Naive thymus-derived CD4-positive, alpha-beta T cell (primary cell): Measurements from ENCODE around the gene PIP5K1B. TPM values are rescaled to one million over a fixed set of nuclear protein-coding genes. Genes with fewer than 3 reads are reported as not detected.
"Not testable (repeated sequence)": the region's sequence is repeated elsewhere in the genome, so short reads cannot be mapped to it uniquely, and the experiment has no call there.

ENCODE experiments used
- ATAC-seq: fragments of 150-1000 bp; cut with Tn5 transposase; 2 replicates; pipeline ENCODE4 v1.10.0; 2021; ENCODE audit warnings: mild to moderate bottlenecking, moderate library complexity
- CTCF ChIA-PET: fragments of 350-600 bp; sonication (Branson Sonifier 250); formaldehyde crosslinking; loops from one replicate; lab custom pipeline; 2021; ENCODE audit warnings: antibody characterized with exemption; lab: Charles Lee
- POLR2A ChIA-PET: fragments of 350-600 bp; sonication (Branson Sonifier 250); formaldehyde crosslinking; loops from one replicate; lab custom pipeline; 2021; ENCODE audit warnings: antibody characterized with exemption, inconsistent platforms; lab: Charles Lee
- DNase-seq, 9 donors: peaks; one replicate each; pipeline versions ENCODE4 v3.0.0 to v3.0.0-alpha.2; 2020 to 2022; ENCODE audit warnings: mixed read lengths in 1 of 9
- H3K27ac ChIP-seq: one replicate; pipeline ENCODE4 v1.7.0; 2013; ENCODE audit warnings: mild to moderate bottlenecking, low read depth, low read length, moderate library complexity
- H3K27me3 ChIP-seq, 2 donors: one replicate each; pipeline ENCODE4 v1.7.0; 2013; ENCODE audit warnings: low read length in 2 of 2, mild to moderate bottlenecking in 2 of 2, moderate library complexity in 2 of 2; ENCODE audit not compliant: control insufficient read depth in 2 of 2, insufficient read depth in 2 of 2
- H3K36me3 ChIP-seq, 3 experiments: 1 replicate in 2 of 3; 2 replicates in 1 of 3; pipeline ENCODE4 v1.7.0; 2013; ENCODE audit warnings: low read length in 3 of 3, mild to moderate bottlenecking in 3 of 3, moderate library complexity in 1 of 3; ENCODE audit not compliant: insufficient read depth in 3 of 3, control insufficient read depth in 2 of 3
- H3K4me1 ChIP-seq, 2 donors: one replicate each; pipeline ENCODE4 v1.7.0; 2013; ENCODE audit warnings: low read length in 2 of 2, mild to moderate bottlenecking in 2 of 2, moderate library complexity in 1 of 2; ENCODE audit not compliant: control insufficient read depth in 2 of 2, insufficient read depth in 2 of 2
- H3K4me3 ChIP-seq: 2 replicates; pipeline ENCODE4 v1.7.0; 2013; ENCODE audit warnings: mild to moderate bottlenecking, low read length
- H3K9me3 ChIP-seq, 3 experiments: 1 replicate in 2 of 3; 2 replicates in 1 of 3; pipeline ENCODE4 v1.7.0; 2013; ENCODE audit warnings: low read length in 3 of 3; ENCODE audit not compliant: control insufficient read depth in 2 of 3
- H3K27ac Mint-ChIP-seq, 9 donors: one replicate each; pipeline ENCODE4 v1.8.0; 2020 to 2022; ENCODE audit warnings: mixed read lengths in 9 of 9, mild to moderate bottlenecking in 8 of 9, moderate library complexity in 5 of 9, inconsistent platforms in 2 of 9
- H3K27me3 Mint-ChIP-seq, 5 donors: one replicate each; pipeline ENCODE4 v1.8.0; 2021 to 2022; ENCODE audit warnings: mixed read lengths in 5 of 5, mild to moderate bottlenecking in 1 of 5
- H3K36me3 Mint-ChIP-seq, 5 donors: one replicate each; pipeline ENCODE4 v1.8.0; 2020 to 2022; ENCODE audit warnings: mixed read lengths in 5 of 5, mild to moderate bottlenecking in 3 of 5, inconsistent platforms in 1 of 5
- H3K4me1 Mint-ChIP-seq, 7 donors: one replicate each; pipeline ENCODE4 v1.8.0; 2020 to 2022; ENCODE audit warnings: mixed read lengths in 7 of 7, mild to moderate bottlenecking in 3 of 7, inconsistent platforms in 1 of 7
- H3K4me3 Mint-ChIP-seq, 10 donors: one replicate each; pipeline ENCODE4 v1.8.0; 2020 to 2022; ENCODE audit warnings: mild to moderate bottlenecking in 10 of 10, mixed read lengths in 10 of 10, moderate library complexity in 6 of 10, inconsistent platforms in 2 of 10
- H3K9me3 Mint-ChIP-seq, 11 donors: one replicate each; pipeline ENCODE4 v1.8.0; 2020 to 2022; ENCODE audit warnings: mixed read lengths in 11 of 11, mild to moderate bottlenecking in 4 of 11, inconsistent platforms in 1 of 11, moderate library complexity in 1 of 11
- intact Hi-C, 2 donors: fragments of 100-400 bp; cut with micrococcal nuclease; formaldehyde crosslinking; loops; one replicate each; pipeline ENCODE4 v1.15.1; 2023
- polyA plus RNA-seq, 2 donors: library from polyadenylated mRNA; unstranded; fragments of 300-500 nt; fragmentation: Illumina TruSeq; gene quantifications; one replicate each; pipeline ENCODE4 v1.2.3, GENCODE V29; 2021
- total RNA-seq, 6 experiments: library from RNA in 5 of 6; stranded (reverse) in 5 of 6; gene quantifications; 1 replicate in 5 of 6; 2 replicates in 1 of 6; pipeline ENCODE4 v1.2.3 and lab custom pipeline; 2021 to 2026

The PIP5K1B gene
- total and polyA plus RNA-seq, 7 experiments from 2014 or later: 0.08 to 4.2 (median 0.54) TPM

DNA sequence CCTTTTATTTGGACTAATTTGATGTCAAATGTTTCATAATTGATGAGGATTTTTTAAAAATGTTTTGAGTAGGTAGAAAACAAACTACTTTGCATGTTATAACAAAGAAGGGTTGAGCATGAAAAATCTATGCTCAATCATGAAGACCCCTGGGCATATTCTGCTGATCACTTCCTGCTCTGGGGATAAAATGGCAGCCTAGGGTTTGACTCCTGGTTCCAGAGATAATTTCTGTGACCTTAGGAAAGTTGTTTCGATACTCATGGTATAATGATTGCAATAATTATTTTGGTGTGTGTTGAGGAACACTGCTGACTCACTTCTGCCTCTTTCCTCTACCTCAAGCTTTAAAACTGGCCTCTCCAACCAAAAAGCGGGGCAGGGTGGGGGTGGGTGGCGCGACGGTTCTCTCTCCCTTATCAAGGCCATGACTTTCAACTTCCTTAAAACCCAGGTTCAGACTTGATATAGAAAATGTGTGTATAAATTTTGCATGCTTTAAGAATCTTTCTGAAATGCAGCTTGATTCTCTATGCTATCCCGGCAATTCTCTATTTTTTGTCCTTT, 6.0 kb upstream of the PIP5K1B start:
- peaks cover 0 to 8% (median 3%) of the 10 kb centered on the region in 11 donors for H3K9me3 Mint-ChIP-seq
- H3K4me1 Mint-ChIP-seq: peaks cover 0 to 3% (median 2%) of the 10 kb centered on the region in 7 donors
- intact Hi-C loops: no loop called here

DNA sequence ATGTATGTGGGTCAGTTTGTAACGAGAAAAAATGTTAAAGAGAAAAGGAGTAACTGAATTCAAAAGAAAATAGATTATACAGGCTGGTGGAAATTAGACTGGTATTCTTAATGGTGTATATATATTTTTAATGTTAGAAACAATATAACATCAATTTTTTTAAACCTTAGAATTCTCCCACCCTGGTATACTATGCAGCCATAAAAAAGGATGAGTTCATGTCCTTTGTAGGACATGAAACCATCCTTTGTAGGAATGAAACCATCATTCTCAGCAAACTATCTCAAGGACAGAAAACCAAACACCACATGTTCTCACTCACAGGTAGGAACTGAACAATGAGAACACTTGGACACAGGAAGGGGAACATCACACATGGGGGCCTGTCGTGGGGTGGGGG, 5.4 kb upstream of the PIP5K1B start:
- H3K27me3 Mint-ChIP-seq: peaks cover 55 to 85% (median 75%) of the 10 kb centered on the region in 5 donors
- H3K36me3 ChIP-seq, H3K9me3 Mint-ChIP-seq, H3K4me1 Mint-ChIP-seq, H3K27ac Mint-ChIP-seq, H3K36me3 Mint-ChIP-seq, H3K27me3 ChIP-seq, H3K4me1 ChIP-seq, H3K9me3 ChIP-seq, ATAC-seq, DNase-seq, H3K4me3 Mint-ChIP-seq, H3K27ac ChIP-seq, H3K4me3 ChIP-seq, POLR2A ChIA-PET: not testable (repeated sequence)
- intact Hi-C loops: loop anchor here in 1 of 2 donors (10.0 kb wide), 1 partner anchor 115 kb away; no protein-coding TSS in a partner anchor
- CTCF ChIA-PET: interaction anchor here (0.6 kb wide), 1 partner anchor 21 kb away, joined by 5 read pairs; no protein-coding TSS in a partner anchor

More for the DNA sequence above, 6.0 kb upstream of the PIP5K1B start:
- no peak for ATAC-seq
- no peaks in the 10 kb centered on the region for H3K36me3 ChIP-seq
- H3K27me3 Mint-ChIP-seq: peaks cover 53 to 84% (median 75%) of the 10 kb centered on the region in 5 donors
- CTCF ChIA-PET: interaction anchor here (0.6 kb wide), 1 partner anchor 1419 kb away, joined by 3 read pairs; no protein-coding TSS in a partner anchor
- H3K36me3 Mint-ChIP-seq: peaks cover 0 to 4% (median 0%) of the 10 kb centered on the region in 5 donors
- no peak overlapping the region for H3K4me3 Mint-ChIP-seq
- H3K27ac Mint-ChIP-seq: no peak overlapping the region
- H3K27ac ChIP-seq: no peak overlapping the region
- H3K4me1 ChIP-seq: no peaks in the 10 kb centered on the region
- H3K9me3 ChIP-seq: no peaks in the 10 kb centered on the region
- DNase-seq: no peak
- H3K27me3 ChIP-seq: peaks cover 0 to 3% of the 10 kb centered on the region in 2 donors
- POLR2A ChIA-PET: no interaction called here
- H3K4me3 ChIP-seq: no peak overlapping the region

DNA sequence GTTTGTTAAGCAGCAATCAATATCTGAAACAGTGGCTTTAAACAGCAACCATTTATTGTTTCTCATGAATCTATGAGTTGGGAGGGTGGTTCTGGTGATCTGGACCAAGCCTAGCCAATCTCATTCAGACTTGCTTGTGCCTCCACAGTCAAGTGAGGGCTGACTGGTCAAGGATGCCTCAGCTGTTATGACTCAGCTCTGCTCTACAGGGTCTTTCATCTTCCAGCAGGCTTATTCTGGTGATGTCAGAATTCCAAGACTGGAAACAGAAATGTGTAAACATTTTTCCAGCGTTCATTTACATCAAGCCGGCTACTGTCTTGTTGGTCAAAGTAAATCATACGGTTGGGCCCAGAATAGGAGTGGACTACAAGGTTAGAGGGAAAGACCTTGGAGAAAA, 2.5 kb upstream of the PIP5K1B start:
- Mint-ChIP-seq H3K27ac (no peak overlapping the region), H3K4me1 (peaks cover 5 to 25% (median 20%) of the 10 kb centered on the region in 7 donors), H3K27me3 (peaks cover 66 to 83% (median 80%) of the 10 kb centered on the region in 5 donors), H3K9me3 (peaks cover 0 to 3% (median 0%) of the 10 kb centered on the region in 11 donors), H3K36me3 (no peaks in the 10 kb centered on the region), H3K4me3 (no peak overlapping the region)
- ATAC-seq: no peak
- CTCF ChIA-PET: no interaction called here
- intact Hi-C loops: loop anchor here in 1 of 2 donors (10.0 kb wide), 1 partner anchor 118 kb away; no protein-coding TSS in a partner anchor
- Histone ChIP-seq H3K4me1 (peaks cover 0 to 6% of the 10 kb centered on the region in 2 donors), H3K4me3 (no peak overlapping the region), H3K36me3 (no peaks in the 10 kb centered on the region), H3K27me3 (peaks cover 3 to 12% of the 10 kb centered on the region in 2 donors), H3K27ac (no peak overlapping the region), H3K9me3 (no peaks in the 10 kb centered on the region)
- no peak for DNase-seq
- POLR2A ChIA-PET: interaction anchor here (0.7 kb wide), 1 partner anchor 333 kb away, joined by 3 read pairs; no protein-coding TSS in a partner anchor

DNA sequence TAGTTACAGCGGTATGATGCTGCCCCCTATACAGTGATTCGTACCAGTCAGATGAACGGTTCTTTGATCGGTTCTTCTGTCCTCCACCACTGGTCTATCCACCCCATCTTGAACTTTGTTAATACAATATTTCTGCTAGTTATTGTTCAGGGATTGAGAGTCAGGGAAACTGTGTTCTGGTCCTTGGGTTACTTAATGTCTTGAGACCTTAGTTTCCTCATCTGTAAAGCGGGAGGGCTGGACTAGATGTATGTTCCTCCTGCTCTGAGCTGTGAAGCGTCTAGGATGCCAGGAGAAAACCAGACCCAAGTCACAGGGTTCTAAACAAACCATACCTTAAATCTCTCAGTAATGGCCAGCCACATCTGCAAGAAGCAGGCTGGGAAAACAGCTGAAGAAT, 1.4 kb upstream of the PIP5K1B start:
- Mint-ChIP-seq H3K4me3 (peak overlapping the region in 7 of 10 donors; percentile 16 to 70 (median 68)), H3K27ac (no peak overlapping the region), H3K27me3 (peaks cover 68 to 83% (median 76%) of the 10 kb centered on the region in 5 donors), H3K36me3 (no peaks in the 10 kb centered on the region), H3K4me1 (peaks cover 5 to 25% (median 20%) of the 10 kb centered on the region in 7 donors), H3K9me3 (peaks cover 0 to 3% (median 0%) of the 10 kb centered on the region in 11 donors)
- POLR2A ChIA-PET: no interaction called here
- ATAC-seq (no peak), DNase-seq (no peak)
- Histone ChIP-seq H3K9me3 (no peaks in the 10 kb centered on the region), H3K4me1 (peaks cover 0 to 6% of the 10 kb centered on the region in 2 donors), H3K27me3 (peaks cover 3 to 14% of the 10 kb centered on the region in 2 donors), H3K36me3 (no peaks in the 10 kb centered on the region), H3K4me3 (no peak overlapping the region), H3K27ac (no peak overlapping the region)
- intact Hi-C loops: loop anchor here (2.0 to 10.0 kb wide), 3 partner anchors 77 to 295 kb away; a partner anchor contains a TSS
- CTCF ChIA-PET: interaction anchor here (0.6 kb wide), 1 partner anchor 352 kb away, joined by 4 read pairs; no protein-coding TSS in a partner anchor

DNA sequence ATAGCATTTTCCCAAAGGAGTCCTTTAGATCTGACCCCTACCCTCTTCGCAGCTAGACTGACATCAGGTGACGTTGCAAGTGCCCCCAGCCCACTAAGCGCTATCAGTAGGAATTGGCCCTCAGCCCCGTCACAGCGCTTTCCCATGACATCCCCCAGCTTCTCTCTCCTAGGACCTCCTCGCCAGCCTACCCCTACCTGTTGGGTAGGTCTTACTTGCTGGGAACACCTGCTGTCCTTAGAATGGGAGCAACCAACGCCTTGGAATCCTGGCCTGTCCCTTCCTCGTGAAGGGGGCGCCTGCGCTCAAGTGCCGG, 584 bp upstream of the PIP5K1B start:
- Histone ChIP-seq H3K4me1 (peaks cover 0 to 6% of the 10 kb centered on the region in 2 donors), H3K27me3 (peaks cover 3 to 14% of the 10 kb centered on the region in 2 donors), H3K36me3 (no peaks in the 10 kb centered on the region), H3K9me3 (no peaks in the 10 kb centered on the region), H3K27ac (no peak overlapping the region), H3K4me3 (no peak overlapping the region)
- Mint-ChIP-seq H3K4me3 (peak overlapping the region; percentile 46 to 70 (median 68)), H3K36me3 (no peaks in the 10 kb centered on the region), H3K9me3 (peaks cover 0 to 3% (median 0%) of the 10 kb centered on the region in 11 donors), H3K27ac (no peak overlapping the region), H3K27me3 (peaks cover 72 to 86% (median 77%) of the 10 kb centered on the region in 5 donors), H3K4me1 (peaks cover 5 to 25% (median 20%) of the 10 kb centered on the region in 7 donors)
- no peak for ATAC-seq
- intact Hi-C loops: loop anchor here (2.0 to 10.0 kb wide), 3 partner anchors 76 to 294 kb away; a partner anchor contains a TSS
- CTCF ChIA-PET: interaction anchor here (0.6 kb wide), 1 partner anchor 351 kb away, joined by 4 read pairs; no protein-coding TSS in a partner anchor
- POLR2A ChIA-PET: no interaction called here
- peak in 1 of 9 donors; percentile 2 for DNase-seq

DNA sequence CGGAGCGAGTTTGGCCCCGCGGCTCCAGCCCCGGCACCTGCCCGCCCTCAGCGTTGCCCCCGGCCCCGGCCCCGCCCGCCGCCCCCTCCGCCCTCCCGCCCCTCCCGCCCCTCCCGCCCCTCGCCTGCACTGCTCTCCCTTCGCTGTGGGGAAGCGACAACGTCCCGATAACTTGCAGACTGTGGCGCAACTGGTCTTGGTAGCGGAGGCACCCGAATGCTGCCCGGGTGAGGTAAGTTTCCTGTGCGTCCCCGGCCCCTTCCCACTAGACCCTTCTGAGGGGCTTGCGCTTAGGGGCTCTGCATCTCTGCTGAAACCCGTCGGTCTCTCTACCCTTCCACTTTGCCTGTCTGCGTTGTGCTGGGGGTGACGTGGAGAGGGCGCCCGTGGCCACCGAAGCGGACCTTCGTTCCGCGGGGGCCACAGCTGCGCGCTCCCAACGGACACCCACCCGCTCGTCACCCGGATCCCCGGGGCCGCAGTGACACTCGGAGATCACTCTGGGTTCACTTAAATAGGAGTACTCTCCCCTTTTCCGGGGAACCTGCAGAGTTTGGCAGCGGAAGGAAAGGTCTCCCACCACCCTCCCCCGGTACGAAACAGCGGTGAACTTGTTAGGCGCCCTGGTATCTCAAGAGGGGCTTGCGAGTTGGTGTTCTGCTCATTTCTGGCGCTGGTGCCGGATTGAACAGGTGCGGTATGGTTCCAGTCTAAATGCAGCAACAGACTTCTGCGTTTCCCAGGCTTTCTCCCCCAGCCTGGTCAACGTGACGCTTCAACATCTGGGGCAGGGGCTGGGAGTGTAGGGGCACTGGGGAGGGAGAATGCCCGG, 707 bp downstream of the PIP5K1B start:
- H3K4me1 ChIP-seq: peaks cover 0 to 6% of the 10 kb centered on the region in 2 donors
- peaks cover 3 to 14% of the 10 kb centered on the region in 2 donors for H3K27me3 ChIP-seq
- ChIA-PET POLR2A (no interaction called here), CTCF (no interaction called here)
- H3K27me3 Mint-ChIP-seq: peaks cover 72 to 83% (median 77%) of the 10 kb centered on the region in 5 donors
- H3K9me3 Mint-ChIP-seq: peaks cover 0 to 3% (median 0%) of the 10 kb centered on the region in 11 donors
- H3K4me1 Mint-ChIP-seq: peaks cover 5 to 25% (median 20%) of the 10 kb centered on the region in 7 donors
- no peaks in the 10 kb centered on the region for H3K36me3 ChIP-seq
- H3K36me3 Mint-ChIP-seq: no peaks in the 10 kb centered on the region
- intact Hi-C loops: loop anchor here (2.0 to 10.0 kb wide), 5 partner anchors 75 to 322 kb away; a partner anchor contains a TSS
- DNase-seq (peak in 1 of 9 donors; percentile 46), ATAC-seq (peak; percentile 8)
- peak overlapping the region in 1 of 9 donors; percentile 70 for H3K27ac Mint-ChIP-seq
- no peak overlapping the region for H3K4me3 ChIP-seq
- no peak overlapping the region for H3K27ac ChIP-seq
- H3K9me3 ChIP-seq: no peaks in the 10 kb centered on the region
- peak overlapping the region; percentile 59 to 95 (median 80) for H3K4me3 Mint-ChIP-seq
